Measurements from ENCODE around the gene SETD1B. TPM values are rescaled to one million over a fixed set of nuclear protein-coding genes. Genes with fewer than 3 reads are reported as not detected.
A peak's percentile ranks its signal among the peaks of the same experiment; 100 is the strongest.

The SETD1B gene
- polyA plus RNA-seq, 1 experiment: 1.1 TPM

DNA sequence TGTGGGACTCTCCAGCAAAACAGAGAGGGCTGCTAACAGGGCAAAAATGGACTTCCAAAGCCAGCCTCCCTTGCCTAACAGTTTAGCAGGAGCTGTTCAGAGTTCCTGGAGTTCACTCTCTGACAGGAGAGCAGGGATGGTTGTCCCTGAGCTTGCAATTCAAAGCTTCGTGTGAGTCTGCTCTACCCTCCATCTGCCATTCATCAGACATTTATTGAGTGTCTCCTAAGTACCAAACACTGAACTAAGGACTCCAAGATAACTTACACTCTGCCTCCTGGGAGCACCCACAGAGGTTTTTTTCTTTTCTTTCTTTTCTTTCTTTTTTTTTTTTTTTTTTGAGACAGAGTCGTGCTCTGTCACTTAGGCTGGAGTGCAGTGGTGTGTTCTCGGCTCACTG lies 39.0 kb upstream of the SETD1B start:
- no peak overlapping the region for H3K27ac ChIP-seq (ENCODE audit: low read depth, low read length)
- CTCF ChIA-PET: interaction anchor here (1.3 to 2.3 kb wide), 3 partner anchors 8 to 47 kb away, joined by 4 to 14 read pairs (median 8); partner anchors contain the start of gene RHOF

GRCh38 chr12:121765573-121765972 lies 38.2 kb upstream of the SETD1B start:
- POLR2A ChIA-PET: interaction anchor here (0.6 to 1.4 kb wide), 6 partner anchors 8 to 507 kb away, joined by 3 to 6 read pairs (median 4); partner anchors contain the start of gene TMEM120B
- TF ChIP-seq, protein P1, sequence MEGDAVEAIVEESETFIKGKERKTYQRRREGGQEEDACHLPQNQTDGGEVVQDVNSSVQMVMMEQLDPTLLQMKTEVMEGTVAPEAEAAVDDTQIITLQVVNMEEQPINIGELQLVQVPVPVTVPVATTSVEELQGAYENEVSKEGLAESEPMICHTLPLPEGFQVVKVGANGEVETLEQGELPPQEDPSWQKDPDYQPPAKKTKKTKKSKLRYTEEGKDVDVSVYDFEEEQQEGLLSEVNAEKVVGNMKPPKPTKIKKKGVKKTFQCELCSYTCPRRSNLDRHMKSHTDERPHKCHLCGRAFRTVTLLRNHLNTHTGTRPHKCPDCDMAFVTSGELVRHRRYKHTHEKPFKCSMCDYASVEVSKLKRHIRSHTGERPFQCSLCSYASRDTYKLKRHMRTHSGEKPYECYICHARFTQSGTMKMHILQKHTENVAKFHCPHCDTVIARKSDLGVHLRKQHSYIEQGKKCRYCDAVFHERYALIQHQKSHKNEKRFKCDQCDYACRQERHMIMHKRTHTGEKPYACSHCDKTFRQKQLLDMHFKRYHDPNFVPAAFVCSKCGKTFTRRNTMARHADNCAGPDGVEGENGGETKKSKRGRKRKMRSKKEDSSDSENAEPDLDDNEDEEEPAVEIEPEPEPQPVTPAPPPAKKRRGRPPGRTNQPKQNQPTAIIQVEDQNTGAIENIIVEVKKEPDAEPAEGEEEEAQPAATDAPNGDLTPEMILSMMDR (IDR thresholded peaks at IDR 0.05; ENCODE audit: low read depth, low read length): no peak
- CTCF ChIA-PET: interaction anchor here (0.5 to 1.7 kb wide), 3 partner anchors 29 to 213 kb away, joined by 4 to 8 read pairs (median 5); partner anchors contain the start of gene RHOF
- Histone ChIP-seq H3K4me3 (ENCODE audit: low read depth, low read length) (no peak overlapping the region), H3K27ac (ENCODE audit: low read depth, low read length) (peak overlapping the region; percentile 61), H3K27me3 (ENCODE audit: control insufficient read depth, insufficient read depth, low read length) (no peaks in the 10 kb centered on the region), H3K9me3 (ENCODE audit: control insufficient read depth, insufficient read depth, low read length) (no peaks in the 10 kb centered on the region)
- peak; percentile 88 for DNase-seq (ENCODE audit: low read depth, low spot score)

More for the DNA sequence above, 39.0 kb upstream of the SETD1B start:
- Histone ChIP-seq H3K4me3 (ENCODE audit: low read depth, low read length) (no peak overlapping the region), H3K9me3 (ENCODE audit: control insufficient read depth, insufficient read depth, low read length) (no peaks in the 10 kb centered on the region), H3K27me3 (ENCODE audit: control insufficient read depth, insufficient read depth, low read length) (no peaks in the 10 kb centered on the region)
- DNase-seq (ENCODE audit: low read depth, low spot score): no peak
- TF ChIP-seq, protein P1 (IDR thresholded peaks at IDR 0.05; ENCODE audit: low read depth, low read length): no peak
- POLR2A ChIA-PET: interaction anchor here (0.6 to 1.4 kb wide), 2 partner anchors 52 to 506 kb away, joined by 3 to 6 read pairs; partner anchors contain the start of gene TMEM120B

GRCh38 chr12:121766290-121767039 lies 37.3 kb upstream of the SETD1B start:
- TF ChIP-seq, protein P1 (IDR thresholded peaks at IDR 0.05; ENCODE audit: low read depth, low read length): no peak
- no peak for DNase-seq (ENCODE audit: low read depth, low spot score)
- H3K4me3 ChIP-seq (ENCODE audit: low read depth, low read length): no peak overlapping the region
- peak overlapping the region; percentile 61 for H3K27ac ChIP-seq (ENCODE audit: low read depth, low read length)
- no peaks in the 10 kb centered on the region for H3K9me3 ChIP-seq (ENCODE audit: control insufficient read depth, insufficient read depth, low read length)
- POLR2A ChIA-PET: interaction anchor here (1.2 kb wide), 1 partner anchor 54 kb away, joined by 3 read pairs; no protein-coding TSS in a partner anchor
- no peaks in the 10 kb centered on the region for H3K27me3 ChIP-seq (ENCODE audit: control insufficient read depth, insufficient read depth, low read length)
- CTCF ChIA-PET: interaction anchor here (0.6 to 1.7 kb wide), 2 partner anchors 28 kb away, joined by 3 to 8 read pairs; partner anchors contain the start of gene RHOF

DNA sequence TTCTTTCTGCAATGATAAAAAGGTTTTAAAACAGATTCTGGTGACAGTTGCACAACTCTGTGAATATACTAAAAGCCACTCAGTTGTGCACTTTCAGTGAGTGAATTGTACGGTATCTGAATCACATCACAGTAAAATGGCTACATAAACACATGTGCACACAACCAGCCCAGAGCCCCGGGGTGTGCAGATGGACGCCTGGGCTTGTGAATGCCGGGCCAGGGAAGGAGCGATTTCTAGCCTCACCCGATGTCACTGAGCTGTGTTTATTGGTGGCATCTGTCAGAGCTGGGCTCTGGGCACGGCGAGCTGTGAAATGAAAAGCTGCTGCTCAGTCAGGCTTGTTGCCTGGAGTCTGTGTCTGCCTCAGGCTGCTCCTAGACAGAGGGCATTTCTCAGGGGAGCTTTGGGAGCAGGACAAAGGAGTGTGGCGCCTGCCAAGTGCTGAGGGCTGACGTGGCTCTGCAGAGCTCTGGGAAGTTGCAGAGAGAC lies 36.2 kb upstream of the SETD1B start:
- Histone ChIP-seq H3K9me3 (ENCODE audit: control insufficient read depth, insufficient read depth, low read length) (no peaks in the 10 kb centered on the region), H3K4me3 (ENCODE audit: low read depth, low read length) (peak overlapping the region; percentile 7; the same call in 1 of the 2 replicates), H3K27ac (ENCODE audit: low read depth, low read length) (peak overlapping the region; percentile 89), H3K27me3 (ENCODE audit: control insufficient read depth, insufficient read depth, low read length) (no peaks in the 10 kb centered on the region)
- ChIA-PET POLR2A (interaction anchor here (0.5 to 2.1 kb wide), 4 partner anchors 11 to 54 kb away, joined by 3 to 6 read pairs (median 5); partner anchors contain the start of gene TMEM120B), CTCF (interaction anchor here (0.6 to 0.9 kb wide), 3 partner anchors 9 to 27 kb away, joined by 3 to 8 read pairs (median 3); no protein-coding TSS in a partner anchor)
- DNase-seq (ENCODE audit: low read depth, low spot score): no peak
- TF ChIP-seq, protein P1 (IDR thresholded peaks at IDR 0.05; ENCODE audit: low read depth, low read length): no peak
